Neural crest cell (in vitro differentiated cells): Measurements from ENCODE around the gene SYT8. TPM values are rescaled to one million over a fixed set of nuclear protein-coding genes. Genes with fewer than 3 reads are reported as not detected.

Source experiments
- DNase-seq: peaks from one replicate; pipeline ENCODE4 v3.0.0; 2021; ENCODE audit warnings: low read depth, mixed read lengths, low spot score
- H3K27ac Mint-ChIP-seq: one replicate; pipeline ENCODE4 v1.8.0; 2021; ENCODE audit warnings: mild to moderate bottlenecking, mixed read lengths; ENCODE audit not compliant: unreplicated experiment
- H3K27me3 Mint-ChIP-seq: 2 replicates; pipeline ENCODE4 v1.8.0; 2021; ENCODE audit warnings: low read depth, mild to moderate bottlenecking, mixed read lengths
- H3K36me3 Mint-ChIP-seq: 2 replicates; pipeline ENCODE4 v1.8.0; 2021; ENCODE audit warnings: low read depth, mild to moderate bottlenecking, mixed read lengths
- H3K4me1 Mint-ChIP-seq: 2 replicates; pipeline ENCODE4 v1.8.0; 2021; ENCODE audit warnings: mixed read lengths
- H3K4me3 Mint-ChIP-seq: one replicate; pipeline ENCODE4 v1.8.0; 2021; ENCODE audit warnings: mild to moderate bottlenecking, mixed read lengths
- H3K9me3 Mint-ChIP-seq: 2 replicates; pipeline ENCODE4 v1.8.0; 2021; ENCODE audit warnings: mixed read lengths
- total RNA-seq: library from RNA; stranded (reverse); gene quantifications from 2 replicates; pipeline ENCODE4 v1.2.1, GENCODE V29; 2021
- TF ChIP-seq, protein P1 (sequence below): fragments of 200-600 bp; sonication (generic); conservative IDR thresholded peaks from 2 replicates; pipeline ENCODE4 v1.5.0; 2021; ENCODE audit warnings: antibody characterized with exemption, mild to moderate bottlenecking

The SYT8 gene
- total RNA-seq, 1 donor from 2014 or later = not detected

DNA sequence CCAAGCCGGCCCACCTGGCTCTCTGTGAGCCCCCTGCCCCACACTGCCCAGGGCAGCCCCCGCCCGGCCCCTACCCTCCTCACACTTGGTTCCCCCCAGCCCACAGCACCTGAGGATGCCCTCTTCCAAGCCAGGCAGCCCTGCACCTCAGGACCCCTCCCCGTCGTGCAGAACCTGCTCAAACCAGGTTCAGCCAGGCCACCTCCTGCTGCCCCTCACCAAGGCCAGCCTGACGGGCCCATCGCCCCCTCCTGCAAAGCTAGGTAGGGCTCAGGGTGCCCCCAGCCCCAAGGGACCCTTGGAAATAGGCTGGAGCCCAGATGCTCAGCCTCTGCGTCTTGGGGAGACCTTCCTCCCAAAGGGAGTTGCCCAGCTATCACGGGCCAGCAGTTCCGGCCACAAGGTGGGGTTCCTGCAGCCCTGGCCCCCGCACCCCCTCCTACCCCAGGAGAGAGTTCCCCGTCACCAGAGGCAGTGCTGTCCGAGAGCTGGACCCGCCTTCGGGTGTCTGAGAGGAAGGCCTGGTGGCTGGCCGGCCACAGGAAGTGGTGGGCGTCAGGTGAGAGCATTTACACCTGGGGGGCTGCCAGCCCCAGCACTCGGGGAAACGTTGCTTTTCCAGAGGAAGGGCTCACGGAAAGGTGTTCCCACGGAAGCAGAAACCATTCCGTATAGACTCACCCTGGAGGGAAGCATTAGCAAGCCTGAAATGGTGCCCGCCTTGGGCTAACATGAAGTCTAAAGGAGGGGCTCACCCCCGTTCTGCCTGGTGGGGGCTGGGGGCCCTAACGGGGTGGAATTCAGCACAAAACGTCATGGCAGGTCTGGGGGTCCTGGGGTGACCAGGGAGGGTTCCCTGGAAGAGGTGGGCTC, 3.2 kb upstream of the SYT8 start:
- no peaks in the 10 kb centered on the region for H3K36me3 Mint-ChIP-seq
- no peak overlapping the region for H3K27ac Mint-ChIP-seq
- H3K27me3 Mint-ChIP-seq = no peaks in the 10 kb centered on the region
- TF ChIP-seq, protein P1, sequence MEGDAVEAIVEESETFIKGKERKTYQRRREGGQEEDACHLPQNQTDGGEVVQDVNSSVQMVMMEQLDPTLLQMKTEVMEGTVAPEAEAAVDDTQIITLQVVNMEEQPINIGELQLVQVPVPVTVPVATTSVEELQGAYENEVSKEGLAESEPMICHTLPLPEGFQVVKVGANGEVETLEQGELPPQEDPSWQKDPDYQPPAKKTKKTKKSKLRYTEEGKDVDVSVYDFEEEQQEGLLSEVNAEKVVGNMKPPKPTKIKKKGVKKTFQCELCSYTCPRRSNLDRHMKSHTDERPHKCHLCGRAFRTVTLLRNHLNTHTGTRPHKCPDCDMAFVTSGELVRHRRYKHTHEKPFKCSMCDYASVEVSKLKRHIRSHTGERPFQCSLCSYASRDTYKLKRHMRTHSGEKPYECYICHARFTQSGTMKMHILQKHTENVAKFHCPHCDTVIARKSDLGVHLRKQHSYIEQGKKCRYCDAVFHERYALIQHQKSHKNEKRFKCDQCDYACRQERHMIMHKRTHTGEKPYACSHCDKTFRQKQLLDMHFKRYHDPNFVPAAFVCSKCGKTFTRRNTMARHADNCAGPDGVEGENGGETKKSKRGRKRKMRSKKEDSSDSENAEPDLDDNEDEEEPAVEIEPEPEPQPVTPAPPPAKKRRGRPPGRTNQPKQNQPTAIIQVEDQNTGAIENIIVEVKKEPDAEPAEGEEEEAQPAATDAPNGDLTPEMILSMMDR = no peak
- H3K4me1 Mint-ChIP-seq = no peaks in the 10 kb centered on the region
- H3K9me3 Mint-ChIP-seq = no peaks in the 10 kb centered on the region
- no peak for DNase-seq
- no peak overlapping the region for H3K4me3 Mint-ChIP-seq

DNA sequence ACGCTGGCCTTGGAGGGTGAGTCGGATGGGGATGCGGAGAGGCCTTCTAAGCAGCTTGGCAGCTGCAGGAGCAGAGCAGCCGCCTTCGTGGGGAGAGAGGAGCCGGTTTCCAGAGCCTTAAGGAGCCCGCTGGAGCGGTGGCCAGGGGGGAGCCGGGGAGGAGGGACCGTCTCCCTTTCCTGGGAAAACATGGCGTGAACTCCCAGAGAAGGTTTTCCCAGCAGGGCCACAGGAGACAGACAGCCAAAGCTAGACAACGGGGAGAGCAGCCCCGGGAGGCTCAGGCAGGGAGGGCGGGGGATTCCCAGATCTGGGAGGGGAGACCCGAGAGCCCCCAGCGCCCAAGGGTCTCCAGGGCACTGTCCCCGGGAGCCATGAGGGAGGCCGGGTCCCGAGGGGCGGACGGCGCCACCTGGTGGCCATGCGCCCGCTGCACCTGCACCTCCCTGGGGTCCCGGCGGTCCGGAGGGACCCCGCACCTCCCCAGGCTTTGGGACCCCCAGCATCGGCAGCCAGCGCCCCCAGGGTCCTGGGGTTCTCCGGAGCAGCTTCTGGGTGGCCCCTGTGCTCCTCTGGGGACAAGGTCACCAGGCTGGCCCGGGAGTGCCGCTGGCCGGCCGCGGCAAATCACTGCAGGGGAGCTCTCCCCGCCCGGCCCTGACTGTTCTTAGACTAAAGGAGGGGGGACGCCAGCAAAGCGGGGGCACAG, 2.4 kb upstream of the SYT8 start:
- H3K36me3 Mint-ChIP-seq = no peaks in the 10 kb centered on the region
- no peak overlapping the region for H3K4me3 Mint-ChIP-seq
- DNase-seq = peak; percentile 78
- TF ChIP-seq, protein P1 = peak; percentile 99
- H3K4me1 Mint-ChIP-seq = no peaks in the 10 kb centered on the region
- no peak overlapping the region for H3K27ac Mint-ChIP-seq
- no peaks in the 10 kb centered on the region for H3K27me3 Mint-ChIP-seq
- H3K9me3 Mint-ChIP-seq = no peaks in the 10 kb centered on the region

DNA sequence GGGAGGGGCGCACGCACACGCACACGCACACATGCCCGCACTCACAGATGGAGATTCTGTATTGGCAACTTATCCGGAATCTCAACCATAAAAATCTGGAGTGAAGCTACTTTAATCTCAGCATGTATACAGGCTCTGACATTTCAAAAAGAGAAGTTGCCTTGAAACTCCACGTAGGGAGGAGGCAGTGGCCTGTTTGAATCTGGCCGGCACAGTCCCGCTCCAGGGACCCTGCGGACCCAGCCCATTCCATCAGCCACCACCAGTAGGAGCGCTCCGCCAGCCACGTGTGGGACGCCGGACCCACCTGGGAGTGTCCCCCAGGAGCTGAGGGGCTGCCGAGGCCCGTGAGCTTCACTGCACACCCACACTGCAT, 1.9 kb upstream of the SYT8 start:
- TF ChIP-seq, protein P1 = no peak
- Mint-ChIP-seq H3K9me3 (no peaks in the 10 kb centered on the region), H3K4me3 (no peak overlapping the region), H3K27me3 (no peaks in the 10 kb centered on the region), H3K36me3 (no peaks in the 10 kb centered on the region), H3K4me1 (no peaks in the 10 kb centered on the region), H3K27ac (no peak overlapping the region)
- no peak for DNase-seq

DNA sequence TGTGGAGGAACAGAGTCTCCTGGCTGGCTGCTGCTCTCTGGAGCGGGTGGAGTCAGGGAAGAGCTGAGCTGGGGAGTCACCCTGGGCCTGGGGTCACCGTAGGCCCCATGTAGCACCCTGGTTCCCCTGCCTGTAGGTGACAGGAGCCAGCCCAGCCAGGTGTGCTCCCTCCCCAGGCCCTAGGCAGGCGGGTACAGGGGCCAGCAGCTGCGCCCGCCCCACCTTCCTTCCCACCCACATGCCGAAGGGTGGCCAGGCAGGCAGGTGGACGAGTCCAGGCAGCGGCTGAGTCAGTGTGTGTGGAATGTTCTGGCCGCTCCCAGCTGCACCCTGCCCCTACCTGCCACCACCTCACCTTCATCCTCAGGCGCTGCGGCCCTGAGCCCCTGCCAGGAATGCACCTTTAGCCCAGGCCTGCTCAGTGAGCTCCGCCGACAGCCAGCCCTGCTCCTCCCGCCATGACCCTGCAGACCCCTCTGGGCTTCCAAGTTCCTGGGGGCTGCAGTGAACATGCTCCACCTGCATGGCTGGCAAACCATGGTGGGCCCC, 654 bp upstream of the SYT8 start:
- H3K36me3 Mint-ChIP-seq = no peaks in the 10 kb centered on the region
- H3K9me3 Mint-ChIP-seq = no peaks in the 10 kb centered on the region
- TF ChIP-seq, protein P1 = no peak
- no peaks in the 10 kb centered on the region for H3K4me1 Mint-ChIP-seq
- no peaks in the 10 kb centered on the region for H3K27me3 Mint-ChIP-seq
- DNase-seq = no peak
- no peak overlapping the region for H3K27ac Mint-ChIP-seq
- no peak overlapping the region for H3K4me3 Mint-ChIP-seq

DNA sequence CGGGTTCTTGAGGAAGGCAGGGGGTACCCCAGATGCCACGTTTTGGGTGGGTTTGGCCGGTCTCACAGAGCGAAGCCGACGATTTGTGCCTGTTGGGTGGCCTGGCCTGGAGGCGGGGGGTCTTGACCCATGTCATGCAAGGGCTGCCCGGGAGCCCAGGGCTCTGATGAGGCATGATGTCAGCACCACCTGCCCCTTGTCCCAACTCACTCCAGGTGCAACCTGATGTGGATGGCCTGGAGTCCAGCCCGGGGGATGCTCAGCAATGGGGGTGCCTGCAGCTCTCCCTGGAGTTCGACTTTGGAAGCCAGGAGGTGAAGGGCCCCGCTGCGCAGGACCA, 851 bp downstream of the SYT8 start:
- no peak overlapping the region for H3K27ac Mint-ChIP-seq

More for the DNA sequence above, 851 bp downstream of the SYT8 start:
- no peak overlapping the region for H3K4me3 Mint-ChIP-seq
- no peak for DNase-seq
- no peaks in the 10 kb centered on the region for H3K27me3 Mint-ChIP-seq
- TF ChIP-seq, protein P1 = no peak
- no peaks in the 10 kb centered on the region for H3K4me1 Mint-ChIP-seq
- H3K9me3 Mint-ChIP-seq = no peaks in the 10 kb centered on the region
- H3K36me3 Mint-ChIP-seq = no peaks in the 10 kb centered on the region
